Spinal cord (tissue), 10 donors: Measurements from ENCODE around the gene MACROD2. TPM values are rescaled to one million over a fixed set of nuclear protein-coding genes. Genes with fewer than 3 reads are reported as not detected.

Experiments
- DNase-seq, 6 donors: peaks; one replicate each; pipeline versions ENCODE4 v3.0.0 to v3.0.0-alpha.2; 2013 to 2015; ENCODE audit warnings: low spot score in 6 of 6, low read depth in 4 of 6
- H3K27ac ChIP-seq: one replicate; pipeline ENCODE4 v1.5.1; 2013; ENCODE audit warnings: low read depth, low read length, control low read depth
- H3K27me3 ChIP-seq: one replicate; pipeline ENCODE4 v1.6.1; 2013; ENCODE audit warnings: low read length; ENCODE audit not compliant: control insufficient read depth, insufficient read depth
- H3K36me3 ChIP-seq: one replicate; pipeline ENCODE4 v1.6.1; 2013; ENCODE audit warnings: low read length; ENCODE audit not compliant: control insufficient read depth, insufficient read depth
- H3K4me1 ChIP-seq: one replicate; pipeline ENCODE4 v1.6.1; 2013; ENCODE audit warnings: low read length; ENCODE audit not compliant: control insufficient read depth, insufficient read depth
- H3K4me3 ChIP-seq: one replicate; pipeline ENCODE4 v1.5.1; 2013; ENCODE audit warnings: low read depth, low read length, control low read depth
- H3K9me3 ChIP-seq: one replicate; pipeline ENCODE4 v1.6.1; 2013; ENCODE audit warnings: low read length; ENCODE audit not compliant: control insufficient read depth, insufficient read depth
- WGBS: methylation state at CpG from one replicate; pipeline ENCODE4 v1.1.5; 2013; ENCODE audit warnings: missing lambda C conversion rate; ENCODE audit not compliant: insufficient coverage; 5-methylcytosine and 5-hydroxymethylcytosine counted together
- polyA plus RNA-seq, 2 donors: library from polyadenylated mRNA; unstranded; fragments of 120-200 nt; gene quantifications; one replicate each; pipeline ENCODE4 v1.2.1, GENCODE V29; 2013; ENCODE audit not compliant: insufficient read length in 2 of 2
- total RNA-seq, 2 donors: library from RNA; depleted of rRNA in 1 of 2; stranded (reverse); fragments of 120-200 nt in 1 of 2; fragments of >200 nt in 1 of 2; gene quantifications; one replicate each; pipeline versions ENCODE4 v1.2.3 to v1.2.4, GENCODE V29; 2013 to 2014
- donor health status: healthy.

Gene MACROD2
- total and polyA plus RNA-seq, 4 donors: 16.2 to 34.0 (median 23.6) TPM

DNA sequence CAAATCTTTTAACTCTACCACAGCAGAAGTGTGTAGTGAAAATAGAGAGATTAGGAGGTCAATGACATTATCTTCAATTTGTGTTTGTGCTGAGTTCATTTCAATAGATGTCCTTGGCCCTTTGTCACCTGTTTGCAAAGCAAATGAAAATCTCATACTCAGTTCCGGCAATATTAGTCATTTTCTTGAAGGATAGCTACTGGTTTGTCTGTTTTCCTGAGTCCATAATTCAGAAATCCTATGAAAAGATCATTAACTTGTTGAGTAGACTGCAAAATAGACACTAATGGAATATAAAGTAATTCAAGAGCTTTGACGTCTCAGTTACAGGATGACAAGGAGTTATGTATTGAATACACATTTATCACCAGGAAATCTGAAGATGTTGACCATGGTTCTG, 1163.2 kb downstream of the MACROD2 start:
- no peaks in the 10 kb centered on the region for H3K9me3 ChIP-seq
- H3K4me3 ChIP-seq: no peak overlapping the region
- H3K4me1 ChIP-seq: no peaks in the 10 kb centered on the region
- no CpG with 5 or more reads among the region's 2 CpGs for WGBS
- DNase-seq: no peak
- H3K36me3 ChIP-seq: no peaks in the 10 kb centered on the region
- no peaks in the 10 kb centered on the region for H3K27me3 ChIP-seq
- no peak overlapping the region for H3K27ac ChIP-seq

DNA sequence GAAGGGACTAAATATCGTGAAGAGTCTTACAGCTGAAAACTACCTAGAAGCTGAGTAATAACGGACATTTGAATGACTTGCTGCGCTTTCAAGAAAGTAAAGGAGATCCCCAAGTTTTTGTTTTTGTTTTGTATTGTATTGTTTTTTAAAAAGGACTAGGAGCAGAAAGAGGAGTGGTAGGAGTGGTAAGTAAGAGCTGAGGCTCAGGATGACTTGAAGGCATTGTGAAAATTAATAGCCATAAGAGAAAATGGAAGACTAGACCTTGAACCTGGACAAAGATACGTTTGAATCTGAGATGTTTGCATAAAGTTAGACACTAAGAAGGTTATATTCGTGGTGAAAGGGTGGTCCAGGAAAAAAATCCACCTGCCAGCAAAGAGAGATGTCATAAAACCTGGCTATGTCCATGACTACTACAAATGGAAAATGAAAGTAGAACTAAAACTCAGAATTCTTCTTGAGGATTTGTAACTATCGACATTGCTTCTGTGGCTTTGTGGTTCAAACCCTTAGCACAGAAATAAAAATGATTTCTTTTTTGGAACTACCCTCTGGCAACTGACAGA, 1166.8 kb downstream of the MACROD2 start:
- Histone ChIP-seq H3K4me1 (no peaks in the 10 kb centered on the region), H3K27me3 (no peaks in the 10 kb centered on the region), H3K4me3 (no peak overlapping the region), H3K9me3 (no peaks in the 10 kb centered on the region), H3K27ac (no peak overlapping the region), H3K36me3 (no peaks in the 10 kb centered on the region)
- 95% methylated on average over 4 of the region's 6 CpGs for WGBS
- DNase-seq: no peak

DNA sequence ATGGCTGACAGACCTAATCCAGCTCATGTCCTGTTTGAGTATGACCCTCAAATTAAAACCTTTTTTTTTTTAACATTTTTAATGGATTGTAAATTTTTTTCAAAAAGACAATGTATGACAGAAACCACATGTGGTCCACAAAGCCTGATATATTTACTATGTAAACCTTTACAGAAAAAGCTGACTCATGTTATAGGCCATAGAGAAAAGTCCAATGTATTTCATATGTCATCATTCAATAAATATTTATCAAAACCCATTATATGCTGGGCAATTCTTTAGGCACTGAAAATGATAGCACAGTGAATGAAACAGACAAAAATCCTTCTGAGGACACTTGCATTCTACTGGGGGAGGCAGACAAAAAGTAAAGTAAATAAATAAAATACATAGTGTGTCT, 1168.3 kb downstream of the MACROD2 start:
- H3K36me3 ChIP-seq: no peaks in the 10 kb centered on the region
- no peaks in the 10 kb centered on the region for H3K4me1 ChIP-seq
- no peak overlapping the region for H3K27ac ChIP-seq
- H3K9me3 ChIP-seq: no peaks in the 10 kb centered on the region
- no peak overlapping the region for H3K4me3 ChIP-seq
- no peaks in the 10 kb centered on the region for H3K27me3 ChIP-seq
- DNase-seq: no peak

DNA sequence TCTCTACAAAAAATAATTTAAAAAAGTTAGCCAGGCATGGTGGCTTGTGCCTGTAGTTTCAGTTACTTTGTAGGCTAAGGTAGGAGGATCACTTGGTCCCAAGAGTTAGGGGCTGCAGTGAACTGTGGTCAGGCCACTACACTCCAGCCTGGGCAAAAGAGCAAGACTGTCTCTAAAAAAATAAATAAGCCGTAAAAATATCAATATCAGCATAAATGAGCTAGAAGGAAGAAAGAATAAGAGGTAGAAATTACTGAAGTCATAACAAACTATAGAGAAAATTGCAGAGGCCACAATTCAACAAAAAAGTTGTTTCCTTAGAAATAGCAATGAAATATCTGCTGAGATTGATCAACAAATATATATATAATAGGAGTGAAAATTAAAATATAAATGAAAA, 1169.4 kb downstream of the MACROD2 start:
- WGBS: no CpG with 5 or more reads among the region's 1 CpG
- DNase-seq: no peak
- Histone ChIP-seq H3K27ac (no peak overlapping the region), H3K4me1 (no peaks in the 10 kb centered on the region), H3K4me3 (no peak overlapping the region), H3K27me3 (no peaks in the 10 kb centered on the region), H3K9me3 (no peaks in the 10 kb centered on the region), H3K36me3 (no peaks in the 10 kb centered on the region)

DNA sequence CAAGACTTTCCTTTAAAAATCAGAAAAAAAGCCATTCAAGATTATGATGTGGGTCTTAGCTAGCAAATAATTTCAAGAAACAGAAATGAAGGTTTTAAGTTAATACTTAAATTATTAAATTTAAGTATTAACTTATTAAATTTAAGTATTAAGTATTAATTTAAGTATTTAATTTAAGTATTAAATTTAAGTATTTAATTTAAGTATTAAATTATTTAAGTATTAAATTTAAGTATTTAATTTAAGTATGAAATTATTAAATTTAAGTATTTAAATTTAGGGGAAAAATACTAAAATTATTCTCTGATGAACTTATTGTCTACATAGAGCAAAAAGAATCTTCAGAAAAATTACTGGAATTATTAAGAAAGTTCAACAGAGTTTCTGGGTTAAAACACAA, 1171.4 kb downstream of the MACROD2 start:
- Histone ChIP-seq H3K4me3 (no peak overlapping the region), H3K4me1 (no peaks in the 10 kb centered on the region), H3K9me3 (no peaks in the 10 kb centered on the region), H3K27ac (no peak overlapping the region), H3K36me3 (no peaks in the 10 kb centered on the region), H3K27me3 (no peaks in the 10 kb centered on the region)
- DNase-seq: no peak

DNA sequence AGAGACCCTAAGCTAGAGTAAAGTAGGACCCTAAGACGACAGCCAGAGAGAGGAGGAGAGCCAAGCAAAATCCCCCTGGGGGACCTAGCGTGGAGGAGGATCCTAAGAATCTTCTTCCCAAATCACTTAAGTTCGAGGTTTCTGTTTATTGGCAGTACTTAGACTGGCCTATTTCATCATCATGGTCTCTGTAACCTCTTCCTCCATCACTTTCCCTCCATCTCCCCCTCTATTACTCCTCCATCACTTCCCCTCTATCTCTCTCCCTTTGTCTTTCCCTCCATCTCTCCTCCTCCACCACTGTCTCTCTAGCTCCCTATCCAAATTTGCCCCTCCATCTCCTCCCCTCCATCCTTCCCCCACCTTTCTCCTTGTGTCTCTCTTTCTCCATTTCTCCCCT, 1175.7 kb downstream of the MACROD2 start:
- 95% methylated on average over 3 of the region's 3 CpGs for WGBS
- Histone ChIP-seq H3K27me3 (no peaks in the 10 kb centered on the region), H3K36me3 (no peaks in the 10 kb centered on the region), H3K4me3 (no peak overlapping the region), H3K9me3 (no peaks in the 10 kb centered on the region), H3K27ac (no peak overlapping the region), H3K4me1 (no peaks in the 10 kb centered on the region)
- no peak for DNase-seq

DNA sequence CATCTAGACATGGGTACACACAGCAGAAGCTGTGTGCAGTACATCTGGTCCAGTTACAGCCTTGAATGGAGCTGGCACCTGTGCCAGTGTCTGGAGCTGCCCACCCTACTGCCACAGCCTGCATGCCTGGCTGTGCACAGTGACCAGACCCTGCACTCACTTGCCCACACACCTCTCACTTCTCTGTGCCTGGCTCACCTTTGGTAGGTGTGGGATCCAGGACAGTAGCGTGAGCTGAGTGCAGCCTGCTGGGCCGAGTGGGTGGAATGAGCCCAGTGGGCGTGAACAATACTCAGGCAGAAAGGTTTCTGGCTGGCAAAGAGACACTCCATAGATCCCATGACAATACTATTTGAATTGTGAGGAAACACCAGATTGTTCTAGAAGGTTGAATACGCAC, 1181.6 kb downstream of the MACROD2 start:
- 100% methylated on average over 3 of the region's 4 CpGs for WGBS
- no peaks in the 10 kb centered on the region for H3K27me3 ChIP-seq
- H3K27ac ChIP-seq: no peak overlapping the region
- no peaks in the 10 kb centered on the region for H3K4me1 ChIP-seq
- H3K4me3 ChIP-seq: no peak overlapping the region
- no peak for DNase-seq
- no peaks in the 10 kb centered on the region for H3K36me3 ChIP-seq
- no peaks in the 10 kb centered on the region for H3K9me3 ChIP-seq

DNA sequence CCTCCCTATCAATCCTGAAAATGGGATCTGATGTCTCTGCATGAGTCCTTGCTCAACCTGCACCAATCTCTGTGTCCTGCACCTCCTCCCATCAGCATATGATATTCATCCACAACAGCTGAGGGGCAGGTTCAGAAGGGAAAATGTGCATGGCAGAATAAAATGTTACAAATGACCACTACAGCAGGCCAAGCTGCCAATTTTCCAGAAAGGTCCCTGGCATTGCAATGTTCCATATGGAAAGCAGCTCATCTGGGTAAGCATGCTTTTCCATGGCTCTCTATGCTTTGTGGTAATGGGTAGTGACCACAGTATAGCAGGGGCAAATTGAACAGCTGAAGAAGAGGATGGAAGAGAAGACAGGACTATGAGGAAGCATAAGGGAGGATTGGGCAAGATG, 1183.3 kb downstream of the MACROD2 start:
- Histone ChIP-seq H3K27ac (no peak overlapping the region), H3K27me3 (no peaks in the 10 kb centered on the region), H3K4me3 (no peak overlapping the region), H3K36me3 (no peaks in the 10 kb centered on the region), H3K9me3 (no peaks in the 10 kb centered on the region), H3K4me1 (no peaks in the 10 kb centered on the region)
- DNase-seq: no peak

DNA sequence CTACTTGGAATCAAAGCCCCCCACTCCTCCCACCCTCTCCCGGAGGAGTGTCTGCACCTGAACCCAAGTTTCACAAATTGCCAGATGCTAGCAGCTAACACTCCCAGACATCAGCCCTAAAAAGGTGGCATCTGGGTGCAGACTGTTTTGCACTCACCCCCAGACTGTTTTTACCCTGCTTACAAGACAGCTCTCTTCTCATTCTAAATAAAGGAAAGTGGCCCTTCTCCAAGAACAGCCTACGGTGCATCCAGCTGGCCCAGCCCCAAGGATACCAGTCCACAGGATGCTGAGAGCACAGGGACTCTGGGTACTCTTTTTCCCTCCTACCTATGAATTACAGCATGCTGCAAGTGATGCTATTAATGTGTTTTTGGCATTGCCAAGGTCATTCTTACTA, 1184.1 kb downstream of the MACROD2 start:
- Histone ChIP-seq H3K36me3 (no peaks in the 10 kb centered on the region), H3K27me3 (no peaks in the 10 kb centered on the region), H3K27ac (no peak overlapping the region), H3K9me3 (no peaks in the 10 kb centered on the region), H3K4me3 (no peak overlapping the region), H3K4me1 (no peaks in the 10 kb centered on the region)
- DNase-seq: peak in 5 of 6 donors; percentile 4 to 87 (median 32)
- WGBS: 21% methylated on average over 2 of the region's 2 CpGs

DNA sequence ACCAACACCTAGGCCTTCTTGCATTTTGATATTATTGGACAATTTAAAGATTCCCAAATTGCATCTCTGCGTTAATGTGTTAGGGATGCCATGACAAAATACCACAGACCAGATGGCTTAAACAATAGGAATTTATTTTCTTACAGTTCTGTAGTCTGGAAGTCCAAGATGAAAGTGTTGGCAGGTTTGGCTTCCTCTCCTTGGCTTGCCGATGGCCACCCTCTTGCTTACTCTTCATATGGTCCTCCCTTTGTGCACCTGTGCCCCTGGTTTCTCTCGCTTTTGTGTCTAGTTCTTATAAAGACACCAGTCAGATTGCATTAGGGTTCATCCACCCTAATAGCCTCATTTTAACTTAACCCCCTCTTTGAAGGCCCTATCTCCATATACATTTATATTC, 1184.5 kb downstream of the MACROD2 start:
- Histone ChIP-seq H3K27me3 (no peaks in the 10 kb centered on the region), H3K36me3 (no peaks in the 10 kb centered on the region), H3K4me1 (no peaks in the 10 kb centered on the region), H3K27ac (no peak overlapping the region), H3K4me3 (no peak overlapping the region), H3K9me3 (no peaks in the 10 kb centered on the region)
- WGBS: 90% methylated on average over 2 of the region's 3 CpGs
- peak in 1 of 6 donors; percentile 42 for DNase-seq
